GM04503 (cell line): ENCODE measurements around the gene LMO7.

Source experiments
- DNase-seq: peaks from one replicate; pipeline ENCODE4 v3.0.0-alpha.2; 2012; ENCODE audit warnings: low read depth

LMO7 gene

DNA sequence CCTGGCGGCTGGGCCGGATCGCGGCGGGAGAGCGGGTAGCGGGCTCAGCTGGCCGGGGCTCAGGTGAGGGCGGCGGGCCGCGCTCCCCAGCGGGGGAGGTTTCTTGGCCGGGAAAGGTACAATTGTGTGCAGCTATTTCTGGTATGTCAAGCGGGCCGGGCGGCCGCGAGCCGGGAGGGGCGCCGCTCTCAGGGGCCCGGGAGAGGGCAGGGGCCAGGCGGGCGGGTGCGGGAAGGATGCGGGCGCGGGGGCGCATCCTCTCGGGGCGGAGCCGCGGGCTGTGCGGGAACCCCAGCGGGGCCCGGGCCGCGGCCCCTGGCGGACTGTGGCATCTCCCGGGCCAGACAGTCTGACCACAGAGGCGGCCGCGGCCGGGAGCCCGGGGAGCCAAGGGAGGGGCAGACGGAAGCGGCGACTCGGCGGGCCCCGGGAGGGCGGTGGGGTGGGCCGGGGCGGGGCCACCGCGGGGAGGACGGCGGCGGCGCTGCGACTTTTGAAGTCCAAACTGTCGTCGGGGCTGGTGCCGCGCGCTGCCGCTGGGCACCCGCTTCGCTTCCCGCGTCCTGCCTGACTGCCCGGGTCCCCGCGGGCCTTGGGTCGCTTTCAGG, at the start of gene LMO7:
Gene LMO7 (plus strand): TSS at position 503 of the 608 bp plus-strand sequence. CDS start 328 bp downstream, outside the sequence.
- DNase-seq: no peak

DNA sequence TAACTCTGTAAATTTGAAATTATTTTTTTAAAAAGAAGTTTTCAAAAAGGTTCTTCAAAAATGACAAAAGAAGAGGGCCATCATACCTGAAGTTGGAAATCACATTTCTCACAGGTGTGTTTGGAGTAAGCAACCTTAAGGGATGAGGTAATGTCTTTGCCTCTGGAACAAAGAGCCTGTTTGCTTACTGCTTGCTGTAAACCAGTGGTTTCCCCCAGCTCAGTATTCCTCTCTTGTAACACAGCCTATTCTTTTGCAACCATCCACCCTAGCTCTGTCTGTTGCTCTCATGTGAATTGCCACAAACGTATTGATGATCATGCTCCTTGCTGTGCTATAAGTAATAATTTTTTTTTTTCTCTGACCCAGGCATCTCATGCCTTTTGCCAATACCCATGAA, 48.5 kb upstream of the LMO7 start:
- DNase-seq: no peak

DNA sequence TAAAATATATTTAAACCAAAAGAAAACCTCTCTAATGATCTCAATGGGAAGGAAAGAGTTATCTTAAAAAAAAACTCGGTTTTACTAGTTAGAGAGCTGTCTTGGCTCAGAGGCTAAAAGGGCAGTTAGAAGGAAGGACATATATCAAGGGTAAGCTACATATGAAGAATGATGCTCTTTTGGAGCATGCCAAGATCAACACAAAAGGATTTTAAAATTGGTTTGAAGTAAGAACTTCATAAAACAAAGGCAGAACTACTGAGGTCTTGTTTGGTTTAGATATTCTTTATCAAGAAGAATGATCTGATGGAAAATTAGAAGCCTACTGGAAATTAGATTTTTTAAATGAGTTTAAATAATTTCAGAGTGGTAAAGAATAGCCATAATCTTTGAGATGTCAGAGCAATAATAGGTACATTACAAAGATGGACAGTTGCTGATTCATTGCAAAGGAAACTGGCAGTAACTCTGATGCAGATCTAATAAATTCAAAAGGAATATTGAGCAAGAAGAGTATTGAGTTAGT, 39.4 kb upstream of the LMO7 start:
- no peak for DNase-seq

DNA sequence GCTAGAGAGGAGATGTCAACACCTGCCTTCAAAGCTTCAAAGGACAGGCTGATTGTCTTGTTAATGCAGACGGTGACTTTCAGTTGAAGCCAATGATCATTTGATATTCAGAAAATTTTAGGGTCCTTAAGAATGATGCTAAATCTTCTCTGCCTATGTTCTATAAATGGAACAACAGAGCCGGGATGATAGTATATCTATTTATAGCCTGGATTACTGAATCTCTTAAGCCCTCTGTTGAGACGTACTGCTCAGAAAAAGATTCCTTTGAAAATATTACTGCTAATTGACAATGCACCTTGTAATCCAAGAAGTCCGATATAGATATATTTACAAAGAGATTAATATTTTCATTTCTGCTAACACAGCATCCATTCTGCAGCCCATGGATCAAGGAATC, 35.8 kb upstream of the LMO7 start:
- DNase-seq: no peak

DNA sequence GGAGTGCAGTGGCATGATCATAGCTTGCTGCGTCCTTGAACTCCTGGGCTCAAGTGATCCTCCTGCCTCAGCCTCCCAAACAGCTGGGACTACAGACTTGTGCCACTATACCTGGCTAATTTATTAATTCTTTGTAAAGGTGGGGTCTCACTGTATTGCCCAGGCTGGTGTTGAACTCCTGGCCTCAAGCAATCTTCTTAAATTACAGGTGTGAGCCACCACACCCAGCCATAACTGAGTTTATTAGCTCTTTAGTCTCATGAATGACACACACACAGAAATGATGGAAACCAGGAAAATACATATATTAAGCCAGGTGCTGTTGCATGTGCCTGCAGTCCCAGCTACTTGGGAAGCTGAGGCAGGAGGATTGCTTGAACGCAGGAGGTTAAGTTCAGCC, 33.1 kb upstream of the LMO7 start:
- no peak for DNase-seq

DNA sequence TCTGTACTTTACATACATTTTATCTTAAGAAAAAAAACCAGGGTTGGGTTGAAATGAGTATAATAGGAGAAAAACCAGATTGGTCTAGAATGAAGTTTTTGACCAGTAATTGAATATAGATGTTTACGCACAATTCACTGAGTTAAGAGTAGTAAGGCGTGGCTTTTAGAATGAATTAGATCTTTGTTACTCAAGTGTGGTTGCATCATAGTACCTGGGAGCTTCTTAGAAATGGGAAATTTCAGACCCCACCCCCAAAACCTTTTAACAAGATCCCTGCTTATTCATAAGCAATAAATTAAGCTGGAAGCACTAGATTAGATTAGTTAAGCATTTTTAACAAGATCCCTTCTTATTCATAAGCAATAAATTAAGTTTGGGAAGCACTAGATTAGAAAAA, 28.7 kb upstream of the LMO7 start:
- no peak for DNase-seq

DNA sequence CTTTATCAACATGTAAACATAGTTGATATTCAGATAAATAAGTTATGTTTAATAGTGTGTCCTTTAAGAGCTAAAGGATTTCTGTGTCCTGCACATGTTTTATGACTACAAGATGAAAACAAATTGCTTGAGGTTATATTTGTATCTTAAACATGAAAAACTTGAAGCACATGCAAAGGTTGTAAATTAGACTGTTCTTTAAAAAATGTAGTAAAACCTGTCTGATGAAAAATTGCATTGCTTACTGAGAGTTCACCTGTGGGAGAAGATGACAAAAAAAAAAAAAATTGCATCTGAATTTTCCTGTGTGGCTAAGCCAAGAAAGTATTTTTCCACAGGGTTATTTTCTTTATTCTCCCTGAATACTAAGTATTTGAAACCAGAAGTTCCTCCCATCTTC, 25.7 kb upstream of the LMO7 start:
- DNase-seq: no peak

DNA sequence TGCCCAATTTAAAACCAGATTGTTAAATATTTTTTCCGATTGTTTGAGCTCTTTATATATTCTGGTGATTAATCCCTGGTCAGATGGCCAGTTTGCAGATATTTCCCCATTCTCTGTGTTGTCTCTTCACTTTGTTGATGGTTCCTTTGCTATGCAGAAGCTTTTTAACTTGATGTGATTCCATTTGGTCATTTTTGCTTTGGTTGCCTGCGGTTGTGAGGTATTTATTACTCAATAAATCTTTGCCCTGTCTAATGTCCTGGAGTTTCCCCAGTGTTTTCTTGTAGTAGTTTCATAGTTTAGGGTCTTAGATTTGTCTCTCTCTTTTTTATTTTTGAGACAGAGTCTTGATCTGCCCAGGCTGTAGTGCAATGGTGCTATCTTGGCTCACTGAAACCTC, 23.8 kb upstream of the LMO7 start:
- peak; percentile 54 for DNase-seq

DNA sequence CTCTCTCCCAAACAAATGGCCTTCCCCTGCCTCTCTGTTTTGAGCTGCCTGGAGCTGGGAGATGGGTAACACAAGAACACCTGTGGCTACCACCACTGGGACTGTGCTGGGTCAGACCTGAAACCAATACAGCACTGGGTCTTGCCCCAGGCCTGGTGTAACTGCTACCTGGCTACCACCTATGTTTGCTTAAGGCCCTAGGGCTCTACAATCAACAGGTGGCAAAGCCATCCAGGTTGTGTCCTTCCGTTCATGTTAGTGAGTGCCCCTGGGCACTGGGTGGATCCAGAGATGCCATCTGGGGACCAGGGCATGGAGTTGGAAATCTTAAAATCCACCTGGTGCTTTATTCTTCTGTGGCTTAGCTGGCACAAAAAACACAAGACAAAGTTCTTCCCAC, 18.9 kb upstream of the LMO7 start:
- no peak for DNase-seq

DNA sequence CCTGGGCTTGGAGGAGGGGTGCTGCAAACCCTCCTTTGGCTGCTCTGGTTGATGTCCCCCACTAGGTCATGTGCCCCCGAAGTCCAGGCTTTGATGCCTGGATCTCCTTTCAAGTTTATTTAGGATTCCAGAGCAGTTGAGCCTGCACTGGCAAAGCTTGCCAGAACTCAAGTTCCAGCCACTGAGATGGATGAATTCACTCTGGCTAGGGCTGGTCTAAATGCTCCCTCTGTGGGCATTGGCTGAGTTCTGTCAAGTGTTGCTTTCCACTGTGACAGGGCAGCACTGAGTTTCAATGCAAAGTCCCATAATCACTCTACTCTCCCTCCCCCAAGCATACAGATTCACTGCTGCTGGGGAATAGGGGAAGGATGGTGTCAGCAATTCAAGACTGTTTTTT, 17.8 kb upstream of the LMO7 start:
- DNase-seq: no peak

DNA sequence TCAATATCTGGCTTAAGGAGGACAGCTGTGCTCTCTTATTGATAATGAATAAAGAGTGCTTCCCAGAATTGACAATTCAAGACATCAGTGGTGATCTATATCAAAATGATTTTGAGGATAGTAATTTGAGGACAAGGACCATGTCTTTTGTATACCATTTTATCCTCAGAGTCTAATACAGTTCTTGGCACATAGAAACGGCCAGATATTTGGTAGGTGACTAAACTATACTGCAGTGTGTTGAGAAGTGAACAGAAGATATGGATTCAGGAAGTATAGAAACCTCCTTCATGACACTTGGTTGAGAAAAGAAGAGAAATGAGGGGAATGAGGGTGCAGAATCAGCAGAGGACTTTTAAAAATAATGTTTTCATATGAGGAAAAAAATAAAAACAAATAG, 16.1 kb upstream of the LMO7 start:
- DNase-seq: no peak

DNA sequence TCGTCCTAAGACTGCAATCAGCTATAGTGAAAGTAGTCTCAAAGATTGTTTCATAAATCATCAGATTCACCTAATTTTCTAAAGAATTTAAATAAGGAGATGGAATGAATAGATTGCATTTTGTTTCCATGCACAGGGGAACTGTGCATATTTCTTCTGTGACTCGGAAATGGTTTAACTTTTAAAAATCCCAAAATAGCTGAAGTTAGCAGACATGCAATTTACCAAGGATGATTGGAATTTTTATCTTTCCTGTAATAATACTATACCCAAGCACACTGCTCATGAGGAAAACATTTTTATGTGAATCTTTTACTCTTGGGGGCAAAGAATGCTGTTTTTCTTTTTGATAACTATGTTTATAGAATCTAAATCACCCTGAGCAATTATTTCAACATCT, 15.0 kb upstream of the LMO7 start:
- DNase-seq: peak; percentile 81

DNA sequence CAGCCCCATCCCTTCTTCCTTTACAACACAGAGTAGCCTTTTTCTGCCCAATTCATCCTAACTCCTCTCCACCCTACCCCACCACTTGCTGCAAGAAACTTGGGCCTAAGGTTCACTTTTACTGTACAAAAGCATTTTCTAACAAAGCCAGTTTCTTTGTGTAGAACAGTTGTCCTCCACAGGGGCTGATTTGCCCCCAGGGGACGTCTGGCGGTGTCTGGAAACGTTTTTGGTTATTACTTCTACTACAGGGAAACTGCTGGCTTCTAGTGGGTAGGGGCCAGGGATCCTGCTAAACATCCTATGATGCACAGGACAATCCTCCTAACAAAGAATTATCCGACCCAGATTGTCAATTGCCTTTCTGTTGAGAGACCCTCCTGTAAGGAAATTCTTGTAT, 7.3 kb upstream of the LMO7 start:
- no peak for DNase-seq

DNA sequence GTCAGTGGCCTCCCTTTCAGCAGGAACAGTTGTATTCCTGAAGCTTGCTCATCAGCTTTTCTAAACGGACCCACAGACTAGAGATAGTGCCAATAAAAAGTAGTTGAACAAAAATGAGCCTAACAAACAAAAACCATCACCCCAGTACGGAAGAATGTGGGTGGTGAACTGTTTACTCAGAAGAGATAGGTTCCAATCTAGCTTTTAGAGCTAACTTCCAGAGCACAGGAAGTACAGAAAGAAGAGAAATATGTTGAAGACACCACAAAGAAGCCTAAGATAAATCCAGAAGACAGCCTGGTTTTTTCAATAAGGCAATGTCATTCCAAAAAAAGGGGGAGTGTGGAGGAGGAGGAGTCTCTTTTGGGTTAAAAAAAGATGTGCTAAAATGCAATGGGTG, 2.8 kb upstream of the LMO7 start:
- DNase-seq: peak; percentile 99

DNA sequence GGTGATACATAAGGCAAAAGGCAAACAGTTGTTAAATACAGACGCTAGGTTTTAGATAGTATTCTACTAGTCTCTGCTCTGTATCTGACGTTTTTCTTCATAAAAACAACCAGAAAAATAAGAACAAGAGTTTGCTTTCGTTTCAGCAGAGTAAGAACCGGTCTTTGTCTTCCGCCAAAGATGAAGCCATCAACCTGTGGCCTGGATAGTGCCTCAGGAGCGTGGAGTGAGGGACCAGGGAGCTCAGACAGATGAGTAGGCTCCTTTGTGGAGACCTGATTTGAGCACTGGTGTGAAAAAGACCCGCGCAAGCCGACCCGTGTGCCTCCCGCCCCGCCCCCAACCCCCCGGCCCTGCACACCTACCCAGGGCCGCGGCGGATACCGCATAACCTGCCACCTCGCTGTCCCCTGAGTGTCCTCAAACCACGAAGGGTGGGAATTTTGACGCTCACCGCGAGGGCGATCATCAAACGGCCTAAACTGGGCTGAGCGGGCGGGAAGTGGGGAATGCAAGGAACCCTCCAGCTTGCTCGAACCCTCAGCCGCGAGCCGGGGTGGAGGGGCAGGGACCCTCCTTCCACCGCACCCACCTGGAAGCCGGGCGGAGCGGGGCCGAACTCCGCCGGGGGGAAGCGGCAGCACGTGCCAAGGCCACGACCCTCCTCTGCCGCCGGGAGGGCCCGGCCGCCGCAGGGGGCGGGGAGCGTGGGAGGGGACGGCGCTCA, 866 bp upstream of the LMO7 start:
- DNase-seq: no peak

DNA sequence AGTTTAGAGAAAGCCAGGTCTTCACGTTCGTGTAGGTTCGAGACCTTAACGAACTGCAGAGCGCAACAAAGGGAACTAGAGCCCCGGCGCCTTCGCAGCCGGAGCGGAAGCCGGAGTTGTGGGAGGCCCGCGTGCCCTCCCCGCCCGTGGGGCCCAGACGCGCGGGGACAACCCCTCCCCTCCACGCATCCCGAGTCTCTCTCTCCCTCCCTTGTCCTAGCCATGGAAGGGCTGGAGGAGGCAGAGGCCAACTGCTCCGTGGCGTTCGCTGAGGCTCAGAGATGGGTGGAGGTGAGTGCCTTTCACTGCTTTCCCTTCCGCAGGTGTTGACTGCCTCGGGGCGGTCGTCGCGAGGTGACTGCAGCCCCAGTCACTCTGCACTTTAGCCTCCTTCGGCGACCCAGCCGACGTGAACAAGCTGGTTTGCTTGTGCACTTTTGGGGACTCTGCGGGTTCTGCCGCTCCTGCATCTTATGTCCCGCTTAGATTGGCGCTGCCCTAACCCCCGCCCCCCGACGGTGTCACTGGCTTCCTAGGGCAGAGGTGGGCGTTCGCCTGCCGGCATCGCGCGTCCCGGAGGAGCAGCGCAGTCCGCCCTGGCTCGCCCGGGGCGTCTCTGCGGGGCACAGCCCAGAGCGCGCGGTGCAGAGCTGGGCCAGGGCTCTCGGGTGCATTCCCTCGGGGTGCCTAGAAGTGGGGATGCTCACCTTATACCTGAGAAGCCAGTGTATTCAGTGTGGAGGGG, 478 bp downstream of the LMO7 start:
- no peak for DNase-seq

DNA sequence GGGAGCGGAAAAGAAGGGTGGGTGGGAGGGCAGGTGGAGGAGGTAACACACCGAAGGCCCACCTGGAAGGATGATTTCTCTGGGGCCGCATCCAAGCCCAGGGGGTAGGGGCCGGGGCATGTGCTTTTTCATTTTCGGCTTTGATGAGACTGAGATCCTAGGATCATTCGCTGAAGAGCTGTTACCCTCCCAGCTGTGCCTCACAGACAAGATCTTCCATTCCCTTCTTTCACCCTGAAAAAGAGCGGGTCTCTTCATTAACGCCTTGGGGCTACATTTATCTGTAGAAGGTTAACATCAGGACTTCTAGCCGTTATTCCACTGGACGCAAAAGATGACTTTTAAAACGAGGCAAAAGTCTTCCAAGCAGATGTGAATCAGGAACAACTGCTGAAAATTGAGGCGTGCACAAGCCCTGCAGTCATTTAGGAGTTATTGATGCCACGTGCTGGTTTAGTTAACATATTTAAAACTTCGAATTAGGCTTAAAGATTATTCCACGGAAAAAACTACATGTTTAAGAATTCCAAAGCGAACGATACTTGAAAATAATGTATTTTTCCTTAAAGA, 1.1 kb downstream of the LMO7 start:
- DNase-seq: no peak

DNA sequence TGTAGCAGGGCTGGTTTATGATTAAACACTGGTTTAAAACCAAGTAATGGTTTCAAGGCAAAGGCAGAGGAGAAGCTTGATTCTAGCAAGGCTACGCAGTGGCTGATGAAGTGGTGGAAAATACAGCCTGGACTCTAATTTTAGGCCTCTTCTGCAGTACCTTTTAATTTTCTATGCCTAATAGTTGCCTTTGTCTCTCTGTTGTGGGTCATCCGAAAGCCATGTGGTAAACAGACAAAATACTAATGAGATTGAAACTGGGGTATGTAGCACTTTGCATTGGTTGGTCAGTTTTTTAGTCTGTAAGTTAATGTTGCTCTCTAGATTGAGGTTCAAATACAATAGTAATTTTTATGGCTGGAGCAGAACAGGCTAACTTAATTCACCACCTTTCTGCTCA, 3.3 kb downstream of the LMO7 start:
- DNase-seq: no peak

DNA sequence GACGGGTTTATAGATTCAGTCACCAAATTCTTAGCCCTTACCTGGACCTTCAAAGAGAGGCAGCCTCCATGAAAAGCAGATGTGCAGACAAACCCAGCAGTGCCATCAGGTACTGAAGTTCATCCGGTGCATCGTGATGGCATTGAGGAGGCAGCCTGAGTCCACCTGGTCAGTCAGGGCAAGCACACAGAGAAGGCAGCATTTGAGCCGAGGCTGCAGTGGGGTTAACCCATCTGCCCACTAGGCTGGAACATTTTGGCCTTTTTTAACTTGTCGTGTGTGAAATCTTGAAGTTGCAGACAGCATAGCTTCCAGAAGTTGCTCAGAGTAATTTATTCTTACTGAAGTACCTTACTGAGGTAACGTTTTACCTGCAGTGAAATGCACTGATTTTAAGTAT, 4.9 kb downstream of the LMO7 start:
- no peak for DNase-seq

DNA sequence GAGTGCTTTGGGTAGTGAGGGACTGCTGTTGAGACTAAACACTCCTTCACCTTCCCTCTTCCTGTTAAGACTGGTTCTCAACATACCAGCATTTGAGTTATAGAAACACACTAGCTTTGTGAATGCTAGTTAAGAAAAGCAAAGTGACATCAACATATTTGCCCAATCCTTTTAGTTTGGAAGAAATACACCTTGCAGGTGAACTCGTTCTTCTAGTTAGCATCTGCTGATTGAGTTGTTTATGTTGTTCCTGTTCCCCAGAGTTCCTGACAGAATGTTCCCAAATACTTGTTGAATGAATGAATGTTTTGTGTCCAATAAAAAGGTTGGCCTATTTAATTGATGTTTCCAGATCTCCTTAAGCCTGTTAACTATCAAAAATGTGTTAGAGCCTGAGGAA, 7.1 kb downstream of the LMO7 start:
- no peak for DNase-seq

DNA sequence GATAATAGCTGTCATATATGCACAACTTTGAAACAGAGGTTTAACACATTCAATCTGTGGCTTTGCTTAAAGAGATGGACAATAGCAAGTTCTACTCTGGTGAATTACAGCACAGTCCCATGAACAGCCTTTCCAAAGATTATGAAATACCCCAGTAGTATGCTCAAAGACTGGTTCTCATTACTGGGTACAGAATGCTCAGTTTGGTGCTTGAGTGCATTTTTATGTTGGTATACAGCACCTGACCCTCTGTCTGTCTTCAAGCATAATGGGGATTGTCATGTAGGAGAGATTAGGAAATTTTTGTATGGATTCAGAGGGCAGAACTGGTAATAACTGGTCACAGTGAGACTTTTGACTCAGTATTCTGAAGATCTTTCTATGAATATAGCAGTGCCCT, 7.6 kb downstream of the LMO7 start:
- no peak for DNase-seq

DNA sequence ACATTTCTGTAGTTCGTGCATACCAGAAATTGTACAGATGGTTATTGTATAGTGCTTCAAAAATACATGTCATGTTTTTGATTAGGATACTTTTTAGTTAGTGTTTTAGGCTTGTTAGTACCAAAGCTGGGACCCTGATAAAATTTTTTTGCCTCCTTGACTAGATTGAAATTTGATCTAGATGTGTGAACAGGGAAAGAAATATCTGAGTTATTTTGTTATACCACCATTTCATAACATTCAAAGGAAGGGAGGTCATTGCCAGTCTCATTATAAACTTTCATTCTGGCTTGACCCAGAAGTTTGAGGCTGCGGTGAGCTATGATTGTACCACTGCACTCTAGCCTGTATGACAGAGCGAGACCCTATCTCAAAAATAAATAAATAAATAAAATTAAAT, 9.0 kb downstream of the LMO7 start:
- no peak for DNase-seq
